Activated CD8-positive, alpha-beta T cell treated with anti-CD3 and anti-CD28 coated beads for 36 hours (primary cell): Measurements from ENCODE around the gene ATG10. TPM values are rescaled to one million over a fixed set of nuclear protein-coding genes. Genes with fewer than 3 reads are reported as not detected.

Experiments
- ATAC-seq: fragments of 200-7000 bp; cut with Tn5 transposase; one replicate; pipeline ENCODE4 v1.10.0; 2021; ENCODE audit warnings: mild to moderate bottlenecking, moderate library complexity
- CTCF ChIA-PET: fragments of 350-600 bp; sonication (Branson Sonifier 250); formaldehyde crosslinking; loops from one replicate; lab custom pipeline; 2021; ENCODE audit warnings: antibody characterized with exemption; lab: Charles Lee
- POLR2A ChIA-PET: fragments of 350-600 bp; sonication (Branson Sonifier 250); formaldehyde crosslinking; loops from one replicate; lab custom pipeline; 2021; ENCODE audit warnings: antibody characterized with exemption; lab: Charles Lee
- DNase-seq: peaks from one replicate; pipeline ENCODE4 v3.0.0-alpha.2; 2020
- H3K27ac Mint-ChIP-seq: one replicate; pipeline ENCODE4 v1.8.0; 2021; ENCODE audit warnings: mild to moderate bottlenecking, mixed read lengths
- H3K27me3 Mint-ChIP-seq: one replicate; pipeline ENCODE4 v1.8.0; 2021; ENCODE audit warnings: mixed read lengths
- H3K36me3 Mint-ChIP-seq: one replicate; pipeline ENCODE4 v1.8.0; 2021; ENCODE audit warnings: low read depth, mixed read lengths
- H3K4me1 Mint-ChIP-seq: one replicate; pipeline ENCODE4 v1.8.0; 2021; ENCODE audit warnings: low read depth, mixed read lengths
- H3K4me3 Mint-ChIP-seq: one replicate; pipeline ENCODE4 v1.8.0; 2021; ENCODE audit warnings: mild to moderate bottlenecking, moderate library complexity, mixed read lengths
- H3K9me3 Mint-ChIP-seq: one replicate; pipeline ENCODE4 v1.8.0; 2021; ENCODE audit warnings: mixed read lengths
- CTCF ChIP-seq: fragments of 200-600 bp; IDR thresholded peaks from one replicate; pipeline ENCODE4 v1.8.0; 2022; ENCODE audit warnings: antibody characterized with exemption, mild to moderate bottlenecking
- intact Hi-C: fragments of 100-400 bp; cut with micrococcal nuclease; formaldehyde crosslinking; loops from one replicate; pipeline ENCODE4 v1.10.0; 2022
- total RNA-seq, 2 experiments: library from RNA; stranded (reverse); gene quantifications; one replicate each; pipeline ENCODE4 v1.2.3, GENCODE V29; 2021

Gene ATG10
- total RNA-seq, 2 experiments from 2014 or later: 7.5 to 12.0 TPM

GRCh38 chr5:82246960-82247574, 275.2 kb downstream of the ATG10 start:
- DNase-seq: no peak
- H3K36me3 Mint-ChIP-seq: peaks cover 12% of the 10 kb centered on the region
- POLR2A ChIA-PET: no interaction called here
- no peaks in the 10 kb centered on the region for H3K27me3 Mint-ChIP-seq
- intact Hi-C loops: no loop called here
- no peaks in the 10 kb centered on the region for H3K4me1 Mint-ChIP-seq
- CTCF ChIA-PET: interaction anchor here (1.4 kb wide), 1 partner anchor 12 kb away, joined by 3 read pairs; no protein-coding TSS in a partner anchor
- H3K9me3 Mint-ChIP-seq: peaks cover 7% of the 10 kb centered on the region
- no peak overlapping the region for H3K4me3 Mint-ChIP-seq
- no peak for ATAC-seq
- TF ChIP-seq CTCF: no peak
- no peak overlapping the region for H3K27ac Mint-ChIP-seq

GRCh38 chr5:82252744-82253143, 280.9 kb downstream of the ATG10 start:
- no peak overlapping the region for H3K27ac Mint-ChIP-seq
- intact Hi-C loops: no loop called here
- CTCF ChIA-PET: no interaction called here
- no peaks in the 10 kb centered on the region for H3K27me3 Mint-ChIP-seq
- TF ChIP-seq CTCF: no peak
- H3K9me3 Mint-ChIP-seq: no peaks in the 10 kb centered on the region
- DNase-seq (no peak), ATAC-seq (no peak)
- POLR2A ChIA-PET: no interaction called here
- H3K4me3 Mint-ChIP-seq: no peak overlapping the region
- peaks cover 3% of the 10 kb centered on the region for H3K36me3 Mint-ChIP-seq
- H3K4me1 Mint-ChIP-seq: no peaks in the 10 kb centered on the region

- DNase-seq (no peak), ATAC-seq (no peak)
- H3K27ac Mint-ChIP-seq: no peak overlapping the region
- no peak overlapping the region for H3K4me3 Mint-ChIP-seq
- no peaks in the 10 kb centered on the region for H3K36me3 Mint-ChIP-seq
- no peaks in the 10 kb centered on the region for H3K4me1 Mint-ChIP-seq
- POLR2A ChIA-PET: interaction anchor here (0.6 to 2.6 kb wide), 2 partner anchors 18 to 23 kb away, joined by 3 to 7 read pairs; no protein-coding TSS in a partner anchor
- intact Hi-C loops: no loop called here
- no peak for TF ChIP-seq CTCF
- H3K9me3 Mint-ChIP-seq: no peaks in the 10 kb centered on the region
- CTCF ChIA-PET: interaction anchor here (0.8 to 1.4 kb wide), 3 partner anchors 30 to 90 kb away, joined by 3 to 4 read pairs (median 3); no protein-coding TSS in a partner anchor
- no peaks in the 10 kb centered on the region for H3K27me3 Mint-ChIP-seq
Observed at GRCh38 chr5:82255844-82256243, 284.0 kb downstream of the ATG10 start.

GRCh38 chr5:82257247-82257646, 285.4 kb downstream of the ATG10 start:
- intact Hi-C loops: no loop called here
- Mint-ChIP-seq H3K4me1 (no peaks in the 10 kb centered on the region), H3K27me3 (no peaks in the 10 kb centered on the region), H3K36me3 (no peaks in the 10 kb centered on the region), H3K27ac (no peak overlapping the region), H3K9me3 (no peaks in the 10 kb centered on the region), H3K4me3 (no peak overlapping the region)
- no peak for DNase-seq
- TF ChIP-seq CTCF: no peak
- ChIA-PET POLR2A (interaction anchor here (2.6 kb wide), 1 partner anchor 17 kb away, joined by 7 read pairs; no protein-coding TSS in a partner anchor), CTCF (interaction anchor here (1.1 kb wide), 1 partner anchor 14 kb away, joined by 3 read pairs; no protein-coding TSS in a partner anchor)
- ATAC-seq: no peak

- no peak for TF ChIP-seq CTCF
- no peak overlapping the region for H3K4me3 Mint-ChIP-seq
- no peaks in the 10 kb centered on the region for H3K27me3 Mint-ChIP-seq
- no peaks in the 10 kb centered on the region for H3K4me1 Mint-ChIP-seq
- H3K9me3 Mint-ChIP-seq: no peaks in the 10 kb centered on the region
- ATAC-seq (no peak), DNase-seq (no peak)
- no peak overlapping the region for H3K27ac Mint-ChIP-seq
- POLR2A ChIA-PET: interaction anchor here (2.6 kb wide), 1 partner anchor 17 kb away, joined by 7 read pairs; no protein-coding TSS in a partner anchor
- H3K36me3 Mint-ChIP-seq: no peaks in the 10 kb centered on the region
- CTCF ChIA-PET: interaction anchor here (1.1 kb wide), 1 partner anchor 13 kb away, joined by 3 read pairs; no protein-coding TSS in a partner anchor
- intact Hi-C loops: no loop called here
Observed at GRCh38 chr5:82257729-82258128, 285.9 kb downstream of the ATG10 start.
